Measurements from ENCODE around the gene HIBADH. TPM values are rescaled to one million over a fixed set of nuclear protein-coding genes. Genes with fewer than 3 reads are reported as not detected.

The HIBADH gene
- total and polyA plus RNA-seq, 2 donors (not counting 3 experiments of a cell fraction or from before 2014, with no cell fraction given) = 22.6 to 30.5 TPM

DNA sequence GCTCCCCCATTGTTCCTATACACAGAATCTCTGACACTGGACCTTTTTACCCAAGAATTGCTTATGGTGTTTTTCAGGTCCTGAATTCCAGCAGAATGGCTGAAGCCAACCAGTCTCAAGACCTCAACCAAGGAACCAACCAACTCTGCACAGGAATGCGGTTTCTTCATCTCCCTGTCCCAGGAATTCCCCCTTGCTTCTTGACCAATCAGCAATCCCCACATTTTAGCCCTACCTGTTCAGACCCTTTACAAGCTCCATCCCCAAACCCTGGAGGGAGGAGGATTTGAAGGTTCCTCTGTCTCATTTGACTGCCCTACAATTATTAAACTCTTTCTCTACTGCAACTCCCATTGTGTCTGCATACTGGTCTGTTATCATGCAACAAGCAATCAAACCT, 35.5 kb downstream of the HIBADH start:
- Histone ChIP-seq H2AFZ (ENCODE audit: low read depth, low read length) (no peak overlapping the region), H3K9ac (replicated peaks; ENCODE audit: extremely low read depth, insufficient read depth, low read length) (no peak overlapping the region), H4K20me1 (replicated peaks; ENCODE audit: control insufficient read depth, extremely low read depth, insufficient read depth, low read length) (no peaks in the 10 kb centered on the region), H3K27me3 (ENCODE audit: control insufficient read depth in 2 of 2, insufficient read depth in 2 of 2, low read length in 2 of 2) (no peaks in the 10 kb centered on the region), H3K27ac (ENCODE audit: insufficient read depth, low read depth, low read length) (no peak overlapping the region), H3K4me1 (ENCODE audit: control insufficient read depth, extremely low read depth, insufficient read depth, low read length) (no peaks in the 10 kb centered on the region), H3K4me2 (ENCODE audit: insufficient read depth, low read length) (no peak overlapping the region), H3K4me3 (replicated peaks in 1 of 3; ENCODE audit: insufficient read depth in 1 of 3, low read depth in 1 of 3, low read length in 3 of 3) (no peak overlapping the region), H3K79me2 (ENCODE audit: control insufficient read depth, insufficient read depth, low read length) (no peaks in the 10 kb centered on the region), H3K9me3 (replicated peaks; ENCODE audit: control insufficient read depth, insufficient read depth, low read length) (no peaks in the 10 kb centered on the region), H3K9me1 (replicated peaks; ENCODE audit: control insufficient read depth, extremely low read depth, insufficient read depth, low read length) (no peaks in the 10 kb centered on the region), H3K36me3 (ENCODE audit: control insufficient read depth in 2 of 2, extremely low read depth in 1 of 2, insufficient read depth in 2 of 2, low read length in 2 of 2) (no peaks in the 10 kb centered on the region)
- FAIRE-seq (no peak), DNase-seq (ENCODE audit: low read depth, low spot score) (no peak)
- CTCF ChIA-PET = interaction anchor here (0.6 kb wide), 1 partner anchor 44 kb away, joined by 3 read pairs; no protein-coding TSS in a partner anchor
- dilution Hi-C loops (cut with MboI; ENCODE audit: extremely low pct_ligation_motif_present, low sequenced_read_pairs) = no loop called here
- POLR2A ChIA-PET = no interaction called here
- no TSS peak for BruUV-seq (replicated peaks)
- TF ChIP-seq POLR2AphosphoS5 (IDR thresholded peaks at IDR 0.05; ENCODE audit: insufficient read depth, low read depth, low read length) = no peak
- TF ChIP-seq GATA2 (IDR thresholded peaks at IDR 0.05; ENCODE audit: insufficient read depth, insufficient read length, low read depth, low read length) = no peak
- intact Hi-C loops (cut with micrococcal nuclease) = no loop called here

GRCh38 chr7:27619492-27619891, 43.2 kb downstream of the HIBADH start:
- DNase-seq (ENCODE audit: low read depth, low spot score) (no peak), FAIRE-seq (no peak)
- H3K9me3 ChIP-seq (replicated peaks; ENCODE audit: control insufficient read depth, insufficient read depth, low read length) = no peaks in the 10 kb centered on the region
- no peak overlapping the region for H3K9ac ChIP-seq (replicated peaks; ENCODE audit: extremely low read depth, insufficient read depth, low read length)
- no peaks in the 10 kb centered on the region for H3K79me2 ChIP-seq (ENCODE audit: control insufficient read depth, insufficient read depth, low read length)
- POLR2A ChIA-PET = no interaction called here
- BruUV-seq (replicated peaks) = no TSS peak
- TF ChIP-seq JUN (IDR thresholded peaks at IDR 0.05; ENCODE audit: borderline replicate concordance, insufficient read depth, insufficient read length, low read depth) (no peak), FOS (IDR thresholded peaks at IDR 0.05; ENCODE audit: borderline replicate concordance, insufficient read depth, low read length) (no peak), CTCF (IDR thresholded peaks at IDR 0.05; ENCODE audit: extremely low read depth in 1 of 2, insufficient read depth in 1 of 2, low read depth in 1 of 2, low read length in 2 of 2) (no peak), MAX (IDR thresholded peaks at IDR 0.05; ENCODE audit: insufficient read depth, insufficient read length) (no peak), MYC (IDR thresholded peaks at IDR 0.05; ENCODE audit: low read depth, low read length) (no peak), POLR2A (IDR thresholded peaks at IDR 0.05; ENCODE audit: low read depth, low read length) (no peak), GATA2 (IDR thresholded peaks at IDR 0.05; ENCODE audit: insufficient read depth, insufficient read length, low read depth, low read length) (no peak), EZH2 (IDR thresholded peaks at IDR 0.05; ENCODE audit: borderline replicate concordance, low read depth, low read length, severe bottlenecking) (no peak), POLR2AphosphoS5 (IDR thresholded peaks at IDR 0.05; ENCODE audit: insufficient read depth, low read depth, low read length) (no peak)
- no peaks in the 10 kb centered on the region for H3K4me1 ChIP-seq (ENCODE audit: control insufficient read depth, extremely low read depth, insufficient read depth, low read length)
- no peak overlapping the region for H3K4me2 ChIP-seq (ENCODE audit: insufficient read depth, low read length)
- dilution Hi-C loops (cut with MboI; ENCODE audit: extremely low pct_ligation_motif_present, low sequenced_read_pairs) (no loop called here), intact Hi-C loops (cut with micrococcal nuclease) (no loop called here)
- no peaks in the 10 kb centered on the region for H3K9me1 ChIP-seq (replicated peaks; ENCODE audit: control insufficient read depth, extremely low read depth, insufficient read depth, low read length)
- H3K36me3 ChIP-seq (ENCODE audit: control insufficient read depth in 2 of 2, extremely low read depth in 1 of 2, insufficient read depth in 2 of 2, low read length in 2 of 2) = peaks cover 0 to 2% of the 10 kb centered on the region in 2 experiments
- no peaks in the 10 kb centered on the region for H3K27me3 ChIP-seq (ENCODE audit: control insufficient read depth in 2 of 2, insufficient read depth in 2 of 2, low read length in 2 of 2)
- CTCF ChIA-PET = interaction anchor here (1.3 to 1.4 kb wide), 2 partner anchors 13 to 269 kb away, joined by 3 read pairs; no protein-coding TSS in a partner anchor
- H4K20me1 ChIP-seq (replicated peaks; ENCODE audit: control insufficient read depth, extremely low read depth, insufficient read depth, low read length) = no peaks in the 10 kb centered on the region
- no peak overlapping the region for H2AFZ ChIP-seq (ENCODE audit: low read depth, low read length)
- H3K4me3 ChIP-seq (replicated peaks in 1 of 3; ENCODE audit: insufficient read depth in 1 of 3, low read depth in 1 of 3, low read length in 3 of 3) = no peak overlapping the region
- H3K27ac ChIP-seq (ENCODE audit: insufficient read depth, low read depth, low read length) = no peak overlapping the region

All from endothelial cell of umbilical vein (primary cell).